Body of pancreas (tissue), 4 donors: ENCODE data around the gene ANAPC2. TPM values are rescaled to one million over a fixed set of nuclear protein-coding genes. Genes with fewer than 3 reads are reported as not detected.

Source experiments
- ATAC-seq: fragments of 150-250 bp; one replicate; pipeline ENCODE4 v1.9.1; 2016
- DNase-seq, 4 donors: peaks; one replicate each; pipeline ENCODE4 v3.0.0-alpha.2; 2019
- H3K27ac ChIP-seq, 4 donors: fragments of 200-600 bp; sonication (generic); 1 replicate in 3 of 4; 2 replicates in 1 of 4; pipeline versions ENCODE4 v1.5.1 to v1.6.1; 2016 to 2019; ENCODE audit warnings: mild to moderate bottlenecking in 1 of 4, mixed read lengths in 1 of 4, moderate library complexity in 1 of 4
- H3K27me3 ChIP-seq, 2 donors: fragments of 200-600 bp; sonication (generic); one replicate each; pipeline ENCODE4 v1.6.0; 2016; ENCODE audit warnings: mild to moderate bottlenecking in 1 of 2
- H3K36me3 ChIP-seq, 2 donors: fragments of 200-600 bp; sonication (generic); replicated peaks in 1 of 2; 2 replicates each; pipeline ENCODE4 v1.5.1; 2016; ENCODE audit warnings: low read depth in 2 of 2; ENCODE audit not compliant: insufficient read depth in 1 of 2
- H3K4me1 ChIP-seq: fragments of 200-600 bp; sonication (generic); one replicate; pipeline ENCODE4 v1.6.0; 2016
- H3K4me3 ChIP-seq, 2 donors: fragments of 200-600 bp; sonication (generic); 1 replicate in 1 of 2; 2 replicates in 1 of 2; pipeline ENCODE4 v1.5.1; 2016 to 2019
- H3K9me3 ChIP-seq, 3 donors: fragments of 200-600 bp; sonication (generic); 1 replicate in 2 of 3; 2 replicates in 1 of 3; pipeline ENCODE4 v1.5.1; 2016
- CTCF ChIP-seq, 7 experiments: fragments of 450-650 bp in 4 of 7; fragments of 200-600 bp in 3 of 7; sonication (generic) in 3 of 7; IDR thresholded peaks; one replicate each; pipeline ENCODE4 v1.5.1; 2016 to 2019; ENCODE audit warnings: antibody characterized with exemption in 7 of 7
- POLR2A ChIP-seq, 3 donors: fragments of 450-650 bp; IDR thresholded peaks; one replicate each; pipeline ENCODE4 v1.6.1; 2016; ENCODE audit warnings: antibody characterized with exemption in 3 of 3, mild to moderate bottlenecking in 2 of 3
- WGBS, 2 donors: methylation state at CpG; one replicate each; pipeline ENCODE4 v1.1.5; 2017; 5-methylcytosine and 5-hydroxymethylcytosine counted together
- intact Hi-C: fragments of 100-400 bp; cut with DNase I; formaldehyde crosslinking; loops from one replicate; pipeline ENCODE4 v1.15.1; 2023
- total RNA-seq, 2 donors: library from RNA; depleted of rRNA; stranded (reverse); fragments of >200 nt; gene quantifications; one replicate each; pipeline ENCODE4 v1.1.0, GENCODE V29; 2016

ANAPC2 gene
- total RNA-seq, 2 donors from 2014 or later = 24.1 to 51.7 TPM

GRCh38 chr9:137175345-137175961, 12.9 kb downstream of the ANAPC2 start:
- Histone ChIP-seq H3K36me3 (peaks cover 11 to 13% of the 10 kb centered on the region in 2 donors), H3K4me3 (no peak overlapping the region), H3K4me1 (no peaks in the 10 kb centered on the region), H3K27me3 (no peaks in the 10 kb centered on the region), H3K27ac (no peak overlapping the region), H3K9me3 (no peaks in the 10 kb centered on the region)
- TF ChIP-seq POLR2A (IDR thresholded peaks at IDR 0.05) = no peak
- TF ChIP-seq CTCF (IDR thresholded peaks at IDR 0.05) = peak in 1 of 7 experiments; percentile 7
- no peak for ATAC-seq
- 66% methylated on average over 33 of the region's 33 CpGs; no CpG with 5 or more reads in 1 of the 2 donors for WGBS, 2 donors
- intact Hi-C loops = no loop called here
- no peak for DNase-seq

DNA sequence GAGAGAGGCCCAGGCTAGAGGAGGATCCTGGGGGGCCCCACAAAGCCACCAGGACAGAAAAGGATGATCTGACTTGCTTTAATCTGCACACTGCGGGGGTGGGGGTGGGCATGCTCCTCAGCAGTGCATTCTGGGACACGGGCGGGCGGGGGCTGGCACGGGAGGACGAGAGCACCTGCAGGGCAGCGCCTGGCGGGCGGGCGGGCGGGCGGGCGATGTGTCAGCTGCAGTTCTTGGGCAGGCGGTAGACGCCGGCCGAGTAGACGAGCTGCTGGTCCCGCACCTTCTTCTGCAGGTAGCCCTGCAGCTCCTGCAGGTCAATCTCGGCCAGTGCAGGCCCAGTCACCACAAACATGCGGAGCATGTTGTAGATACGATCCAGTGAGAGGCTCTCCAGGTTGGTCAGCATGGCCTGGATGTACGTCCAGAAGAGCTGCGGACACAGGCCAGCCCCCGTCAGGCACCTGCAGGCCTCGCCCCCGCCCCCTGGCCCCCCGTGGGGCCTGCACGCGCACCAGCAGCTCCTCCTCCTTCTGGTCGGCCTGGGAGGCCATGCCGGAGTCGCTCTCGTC, 13.6 kb downstream of the ANAPC2 start:
- ATAC-seq (no peak), DNase-seq (no peak)
- Histone ChIP-seq H3K9me3 (no peaks in the 10 kb centered on the region), H3K27me3 (no peaks in the 10 kb centered on the region), H3K4me1 (peaks cover 6% of the 10 kb centered on the region), H3K4me3 (no peak overlapping the region), H3K27ac (no peak overlapping the region), H3K36me3 (peaks cover 4 to 8% of the 10 kb centered on the region in 2 donors)
- 51 to 56% methylated on average over 7 to 32 of the region's 34 CpGs for WGBS, 2 donors
- no peak for TF ChIP-seq CTCF (IDR thresholded peaks at IDR 0.05)
- TF ChIP-seq POLR2A (IDR thresholded peaks at IDR 0.05) = no peak
- intact Hi-C loops = no loop called here

- Histone ChIP-seq H3K4me3 (no peak overlapping the region), H3K9me3 (no peaks in the 10 kb centered on the region), H3K27ac (no peak overlapping the region), H3K36me3 (peaks cover 0 to 2% of the 10 kb centered on the region in 2 donors), H3K4me1 (peaks cover 14% of the 10 kb centered on the region), H3K27me3 (no peaks in the 10 kb centered on the region)
- DNase-seq (no peak), ATAC-seq (no peak)
- TF ChIP-seq POLR2A (IDR thresholded peaks at IDR 0.05) = no peak
- no peak for TF ChIP-seq CTCF (IDR thresholded peaks at IDR 0.05)
- intact Hi-C loops = no loop called here
- WGBS, 2 donors = 87 to 93% methylated on average over 19 to 32 of the region's 45 CpGs
Observed at GRCh38 chr9:137173796-137174664, 14.3 kb downstream of the ANAPC2 start.

DNA sequence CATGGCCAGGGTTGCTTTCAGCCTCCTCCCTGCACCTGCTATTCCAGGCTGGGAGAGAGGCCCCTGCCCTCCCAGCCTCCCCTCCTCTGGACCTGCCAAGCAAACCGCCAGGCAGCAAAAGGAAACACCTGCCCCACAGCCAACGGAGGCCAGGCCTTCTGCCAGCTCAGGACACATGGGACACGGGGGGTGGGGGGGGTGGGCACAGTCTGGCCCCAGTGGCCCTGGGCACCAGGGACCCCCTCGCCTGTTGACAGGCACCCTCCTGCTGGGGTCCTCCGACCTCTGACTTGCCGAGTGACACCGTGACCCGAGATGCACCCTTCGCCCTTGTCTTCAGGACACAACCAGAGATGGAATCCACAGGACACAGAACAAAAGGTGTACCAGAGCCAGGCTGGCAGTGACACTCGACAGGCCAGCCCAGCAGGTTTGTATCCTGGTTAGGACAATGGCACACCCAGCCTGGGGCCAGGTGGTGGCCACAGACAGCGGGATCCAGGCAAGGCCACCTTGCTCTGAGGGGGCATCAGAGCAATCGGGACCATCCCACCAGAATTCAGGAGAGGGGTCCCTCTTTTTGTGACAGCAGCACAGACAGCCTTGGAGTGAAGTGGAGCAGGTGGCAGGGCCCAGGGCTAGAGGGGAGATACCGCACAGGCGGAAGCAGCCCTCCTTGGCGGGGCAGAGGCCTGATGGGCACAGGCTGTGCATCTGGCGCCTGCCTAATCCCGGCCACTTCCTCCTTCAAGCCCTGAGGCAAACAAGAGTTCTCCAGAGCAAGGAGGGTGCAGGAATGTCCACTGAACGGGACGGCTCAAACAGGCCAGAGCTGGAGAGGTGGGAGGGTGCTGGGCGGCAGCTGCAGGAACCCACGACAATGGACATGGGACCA, 15.2 kb downstream of the ANAPC2 start:
- ATAC-seq (no peak), DNase-seq (no peak)

More for the DNA sequence above, 15.2 kb downstream of the ANAPC2 start:
- H3K4me1 ChIP-seq = peaks cover 23% of the 10 kb centered on the region
- WGBS, 2 donors = 64 to 77% methylated on average over 14 to 21 of the region's 21 CpGs
- TF ChIP-seq POLR2A (IDR thresholded peaks at IDR 0.05) (no peak), CTCF (IDR thresholded peaks at IDR 0.05) (no peak)
- peaks cover 0 to 1% of the 10 kb centered on the region in 2 donors for H3K36me3 ChIP-seq
- H3K27me3 ChIP-seq = no peaks in the 10 kb centered on the region
- no peaks in the 10 kb centered on the region for H3K9me3 ChIP-seq
- intact Hi-C loops = no loop called here
- H3K4me3 ChIP-seq = no peak overlapping the region
- H3K27ac ChIP-seq = no peak overlapping the region
